Breast epithelium (tissue), 4 donors: Measurements from ENCODE around the gene NAB1. TPM values are rescaled to one million over a fixed set of nuclear protein-coding genes. Genes with fewer than 3 reads are reported as not detected.

ENCODE experiments used
- DNase-seq, 2 donors: peaks; one replicate each; pipeline ENCODE4 v3.0.0-alpha.2; 2019; ENCODE audit warnings: low spot score in 2 of 2
- H3K27ac ChIP-seq, 2 donors: fragments of 200-600 bp; sonication (generic) in 1 of 2; one replicate each; pipeline ENCODE4 v1.5.1; 2016 to 2019; ENCODE audit warnings: mild to moderate bottlenecking in 1 of 2
- H3K27me3 ChIP-seq, 2 donors: fragments of 200-600 bp; sonication (generic) in 1 of 2; one replicate each; pipeline versions ENCODE4 v1.5.1 to v1.6.0; 2017 to 2019; ENCODE audit warnings: control low read depth in 1 of 2, mild to moderate bottlenecking in 1 of 2
- H3K36me3 ChIP-seq: fragments of 200-600 bp; one replicate; pipeline ENCODE4 v1.5.1; 2019
- H3K4me1 ChIP-seq, 2 donors: fragments of 200-600 bp; sonication (generic); one replicate each; pipeline ENCODE4 v1.5.1; 2016 to 2019; ENCODE audit warnings: control low read depth in 1 of 2
- H3K4me3 ChIP-seq, 3 donors: fragments of 200-600 bp; sonication (generic); 1 replicate in 2 of 3; 2 replicates in 1 of 3; pipeline ENCODE4 v1.5.1; 2016 to 2019; ENCODE audit warnings: mild to moderate bottlenecking in 3 of 3, moderate library complexity in 2 of 3
- H3K9me3 ChIP-seq, 2 donors: fragments of 200-600 bp; sonication (generic) in 1 of 2; one replicate each; pipeline ENCODE4 v1.5.1; 2016 to 2019; ENCODE audit warnings: control low read depth in 1 of 2
- POLR2A ChIP-seq: fragments of 450-650 bp; IDR thresholded peaks from one replicate; pipeline ENCODE4 v1.6.1; 2016; ENCODE audit warnings: antibody characterized with exemption, mild to moderate bottlenecking, moderate library complexity
- POLR2AphosphoS5 ChIP-seq, 3 donors: sonication (generic); formaldehyde crosslinking; IDR thresholded peaks; one replicate each; pipeline ENCODE4 v1.6.1; 2017; ENCODE audit warnings: antibody characterized with exemption in 3 of 3
- intact Hi-C: fragments of 100-400 bp; cut with DNase I; formaldehyde crosslinking; loops from one replicate; pipeline ENCODE4 v1.15.1; 2023; ENCODE audit warnings: low total_unique reads
- total RNA-seq, 3 donors: library from RNA; depleted of rRNA; stranded (reverse); fragments of >200 nt; gene quantifications; one replicate each; pipeline ENCODE4 v1.1.0, GENCODE V29; 2016
- TF ChIP-seq, protein P1 (sequence below), 3 donors: fragments of 450-650 bp; IDR thresholded peaks; one replicate each; pipeline ENCODE4 v1.5.1; 2016 to 2017; ENCODE audit warnings: antibody characterized with exemption in 3 of 3, mild to moderate bottlenecking in 3 of 3, moderate library complexity in 3 of 3

Gene NAB1
- total RNA-seq, 3 donors from 2014 or later, result 40.2 to 76.2 (median 71.8) TPM

DNA sequence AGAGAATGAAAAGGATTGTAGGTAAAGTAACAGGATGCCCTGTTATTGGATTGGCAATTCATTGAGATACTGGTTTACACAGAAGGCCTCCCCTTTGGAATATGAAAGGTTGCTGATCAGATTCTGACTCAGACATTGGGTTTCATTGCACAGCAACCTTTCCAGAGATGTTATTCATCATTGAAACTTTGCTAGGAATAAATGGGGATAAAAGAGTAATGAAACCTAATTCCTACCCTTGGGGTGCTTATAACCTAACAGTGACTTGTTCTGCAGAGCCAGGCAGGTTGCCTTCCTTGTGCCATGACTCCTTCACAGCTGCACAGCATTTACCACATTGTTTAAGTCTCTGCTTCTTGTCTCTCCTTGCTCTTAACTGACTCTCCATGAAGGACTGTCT, 5.0 kb downstream of the NAB1 start:
- H3K27me3 ChIP-seq, result no peaks in the 10 kb centered on the region
- H3K36me3 ChIP-seq, result no peaks in the 10 kb centered on the region
- no peaks in the 10 kb centered on the region for H3K9me3 ChIP-seq
- H3K27ac ChIP-seq, result no peak overlapping the region
- no peak for DNase-seq
- peaks cover 0 to 21% of the 10 kb centered on the region in 2 donors for H3K4me1 ChIP-seq
- H3K4me3 ChIP-seq, result no peak overlapping the region
- intact Hi-C loops, result no loop called here
- TF ChIP-seq POLR2AphosphoS5 (IDR thresholded peaks at IDR 0.05), result no peak
- TF ChIP-seq POLR2A, result no peak
- TF ChIP-seq, protein P1, sequence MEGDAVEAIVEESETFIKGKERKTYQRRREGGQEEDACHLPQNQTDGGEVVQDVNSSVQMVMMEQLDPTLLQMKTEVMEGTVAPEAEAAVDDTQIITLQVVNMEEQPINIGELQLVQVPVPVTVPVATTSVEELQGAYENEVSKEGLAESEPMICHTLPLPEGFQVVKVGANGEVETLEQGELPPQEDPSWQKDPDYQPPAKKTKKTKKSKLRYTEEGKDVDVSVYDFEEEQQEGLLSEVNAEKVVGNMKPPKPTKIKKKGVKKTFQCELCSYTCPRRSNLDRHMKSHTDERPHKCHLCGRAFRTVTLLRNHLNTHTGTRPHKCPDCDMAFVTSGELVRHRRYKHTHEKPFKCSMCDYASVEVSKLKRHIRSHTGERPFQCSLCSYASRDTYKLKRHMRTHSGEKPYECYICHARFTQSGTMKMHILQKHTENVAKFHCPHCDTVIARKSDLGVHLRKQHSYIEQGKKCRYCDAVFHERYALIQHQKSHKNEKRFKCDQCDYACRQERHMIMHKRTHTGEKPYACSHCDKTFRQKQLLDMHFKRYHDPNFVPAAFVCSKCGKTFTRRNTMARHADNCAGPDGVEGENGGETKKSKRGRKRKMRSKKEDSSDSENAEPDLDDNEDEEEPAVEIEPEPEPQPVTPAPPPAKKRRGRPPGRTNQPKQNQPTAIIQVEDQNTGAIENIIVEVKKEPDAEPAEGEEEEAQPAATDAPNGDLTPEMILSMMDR (IDR thresholded peaks at IDR 0.05), result no peak

- Histone ChIP-seq H3K27ac (peak overlapping the region in 1 of 2 donors; percentile 35), H3K27me3 (no peaks in the 10 kb centered on the region), H3K4me1 (peaks cover 0 to 21% of the 10 kb centered on the region in 2 donors), H3K4me3 (no peak overlapping the region), H3K36me3 (no peaks in the 10 kb centered on the region), H3K9me3 (no peaks in the 10 kb centered on the region)
- intact Hi-C loops, result loop anchor here (5.0 kb wide), 1 partner anchor 123 kb away; the partner anchor contains the start of gene NEMP2
- DNase-seq, result no peak
- TF ChIP-seq POLR2AphosphoS5 (IDR thresholded peaks at IDR 0.05) (no peak), POLR2A (no peak)
- TF ChIP-seq, protein P1 (IDR thresholded peaks at IDR 0.05), result no peak
Measured at GRCh38 chr2:190655113-190655512, 6.2 kb downstream of the NAB1 start.

GRCh38 chr2:190655570-190655969, 6.7 kb downstream of the NAB1 start:
- Histone ChIP-seq H3K9me3 (no peaks in the 10 kb centered on the region), H3K4me1 (peaks cover 0 to 21% of the 10 kb centered on the region in 2 donors), H3K27ac (peak overlapping the region; percentile 30 to 35), H3K36me3 (no peaks in the 10 kb centered on the region), H3K27me3 (no peaks in the 10 kb centered on the region), H3K4me3 (no peak overlapping the region)
- intact Hi-C loops, result loop anchor here (5.0 kb wide), 1 partner anchor 123 kb away; the partner anchor contains the start of gene NEMP2
- DNase-seq, result no peak
- TF ChIP-seq, protein P1 (IDR thresholded peaks at IDR 0.05), result no peak
- TF ChIP-seq POLR2A (no peak), POLR2AphosphoS5 (IDR thresholded peaks at IDR 0.05) (no peak)

DNA sequence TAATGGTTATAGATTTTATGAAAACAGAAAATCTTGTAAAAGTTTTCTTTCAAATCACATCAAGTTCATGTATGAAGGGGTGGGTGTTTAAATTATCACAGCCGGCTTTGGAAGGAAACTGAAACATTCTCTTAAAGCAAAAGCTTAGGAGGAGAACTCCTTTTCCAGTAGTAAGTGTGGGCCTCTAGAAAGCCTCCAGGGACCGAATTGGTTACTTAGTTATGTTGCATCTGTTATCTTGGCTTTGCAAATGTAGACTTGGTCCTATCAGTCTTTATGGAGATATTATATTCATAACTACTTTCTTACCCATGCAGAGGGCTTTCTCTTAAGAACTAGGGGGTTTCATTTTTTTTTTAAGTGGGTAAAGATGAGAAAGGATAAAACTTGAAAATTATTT, 7.4 kb downstream of the NAB1 start:
- H3K9me3 ChIP-seq, result no peaks in the 10 kb centered on the region
- DNase-seq, result no peak
- H3K4me1 ChIP-seq, result peaks cover 0 to 17% of the 10 kb centered on the region in 2 donors
- TF ChIP-seq POLR2A (no peak), POLR2AphosphoS5 (IDR thresholded peaks at IDR 0.05) (no peak)
- TF ChIP-seq, protein P1 (IDR thresholded peaks at IDR 0.05), result no peak
- H3K4me3 ChIP-seq, result no peak overlapping the region
- H3K27me3 ChIP-seq, result no peaks in the 10 kb centered on the region
- intact Hi-C loops, result loop anchor here (5.0 kb wide), 1 partner anchor 124 kb away; the partner anchor contains the start of gene NEMP2
- H3K27ac ChIP-seq, result peak overlapping the region in 1 of 2 donors; percentile 35
- no peaks in the 10 kb centered on the region for H3K36me3 ChIP-seq

- H3K27ac ChIP-seq, result peak overlapping the region; percentile 40 to 56
- DNase-seq, result no peak
- peaks cover 0 to 17% of the 10 kb centered on the region in 2 donors for H3K4me1 ChIP-seq
- intact Hi-C loops, result loop anchor here (5.0 kb wide), 1 partner anchor 125 kb away; the partner anchor contains the start of gene NEMP2
- peak overlapping the region in 1 of 3 donors; percentile 22 for H3K4me3 ChIP-seq
- H3K36me3 ChIP-seq, result no peaks in the 10 kb centered on the region
- no peaks in the 10 kb centered on the region for H3K27me3 ChIP-seq
- TF ChIP-seq POLR2AphosphoS5 (IDR thresholded peaks at IDR 0.05) (no peak), POLR2A (no peak)
- TF ChIP-seq, protein P1 (IDR thresholded peaks at IDR 0.05), result no peak
- no peaks in the 10 kb centered on the region for H3K9me3 ChIP-seq
Measured at GRCh38 chr2:190657474-190658255, 8.8 kb downstream of the NAB1 start.
